Suprapubic skin (tissue), 4 donors: ENCODE measurements around the gene ATXN7L2. TPM values are rescaled to one million over a fixed set of nuclear protein-coding genes. Genes with fewer than 3 reads are reported as not detected.

ENCODE experiments used
- DNase-seq, 2 donors: peaks; one replicate each; pipeline ENCODE4 v3.0.0-alpha.2; 2019; ENCODE audit warnings: low spot score in 2 of 2
- H3K27ac ChIP-seq: fragments of 200-600 bp; sonication (generic); one replicate; pipeline ENCODE4 v1.5.1; 2019
- H3K27me3 ChIP-seq: fragments of 200-600 bp; sonication (generic); one replicate; pipeline ENCODE4 v1.5.1; 2019
- H3K36me3 ChIP-seq: fragments of 200-600 bp; sonication (generic); one replicate; pipeline ENCODE4 v1.5.1; 2019
- H3K4me1 ChIP-seq: fragments of 200-600 bp; sonication (generic); one replicate; pipeline ENCODE4 v1.5.1; 2019
- H3K4me3 ChIP-seq: fragments of 200-600 bp; sonication (generic); one replicate; pipeline ENCODE4 v1.5.1; 2019; ENCODE audit warnings: mild to moderate bottlenecking
- H3K9me3 ChIP-seq: fragments of 200-600 bp; sonication (generic); one replicate; pipeline ENCODE4 v1.5.1; 2019
- EP300 ChIP-seq: sonication (generic); formaldehyde crosslinking; IDR thresholded peaks from one replicate; pipeline ENCODE4 v1.6.1; 2017; ENCODE audit warnings: antibody characterized with exemption
- POLR2A ChIP-seq, 2 donors: fragments of 450-650 bp; IDR thresholded peaks; one replicate each; pipeline ENCODE4 v1.6.1; 2017; ENCODE audit warnings: antibody characterized with exemption in 2 of 2, mild to moderate bottlenecking in 2 of 2, moderate library complexity in 2 of 2
- POLR2AphosphoS5 ChIP-seq, 3 donors: sonication (generic); formaldehyde crosslinking; IDR thresholded peaks; one replicate each; pipeline ENCODE4 v1.6.1; 2017; ENCODE audit warnings: antibody characterized with exemption in 3 of 3
- WGBS: methylation state at CpG from one replicate; pipeline ENCODE4 v1.1.5; 2018; 5-methylcytosine and 5-hydroxymethylcytosine counted together
- total RNA-seq, 4 donors: library from RNA; depleted of rRNA; stranded (reverse); fragments of >200 nt; gene quantifications; one replicate each; pipeline ENCODE4 v1.1.0, GENCODE V29; 2016
- TF ChIP-seq, protein P1 (sequence below), 2 donors: fragments of 200-600 bp in 1 of 2; fragments of 450-650 bp in 1 of 2; sonication (generic) in 1 of 2; IDR thresholded peaks; one replicate each; pipeline ENCODE4 v1.5.1; 2016 to 2019; ENCODE audit warnings: antibody characterized with exemption in 2 of 2, mild to moderate bottlenecking in 1 of 2, moderate library complexity in 1 of 2

Gene ATXN7L2
- total RNA-seq, 4 donors from 2014 or later = 5.1 to 8.4 (median 7.2) TPM

DNA sequence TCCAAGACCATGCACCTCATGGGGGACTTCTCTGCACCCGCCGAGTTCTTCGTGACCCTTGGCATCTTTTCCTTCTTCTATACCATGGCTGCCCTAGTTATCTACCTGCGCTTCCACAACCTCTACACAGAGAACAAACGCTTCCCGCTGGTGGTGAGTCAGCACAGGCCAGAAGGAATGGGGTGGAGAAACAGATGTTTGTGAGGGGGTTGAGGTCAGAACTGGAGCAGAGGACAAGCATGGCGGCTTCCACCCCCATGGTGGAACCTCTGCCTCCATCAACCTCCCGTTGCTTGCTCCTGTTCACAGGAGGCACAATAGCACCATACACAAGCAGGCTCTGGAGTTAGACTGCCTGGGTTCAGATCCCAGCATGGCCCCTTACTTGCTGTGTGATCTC lies 6.9 kb upstream of the ATXN7L2 start:
- no peaks in the 10 kb centered on the region for H3K36me3 ChIP-seq
- no peak for TF ChIP-seq POLR2A (IDR thresholded peaks at IDR 0.05)
- no peak for TF ChIP-seq EP300
- no peak for TF ChIP-seq POLR2AphosphoS5 (IDR thresholded peaks at IDR 0.05)
- TF ChIP-seq, protein P1, sequence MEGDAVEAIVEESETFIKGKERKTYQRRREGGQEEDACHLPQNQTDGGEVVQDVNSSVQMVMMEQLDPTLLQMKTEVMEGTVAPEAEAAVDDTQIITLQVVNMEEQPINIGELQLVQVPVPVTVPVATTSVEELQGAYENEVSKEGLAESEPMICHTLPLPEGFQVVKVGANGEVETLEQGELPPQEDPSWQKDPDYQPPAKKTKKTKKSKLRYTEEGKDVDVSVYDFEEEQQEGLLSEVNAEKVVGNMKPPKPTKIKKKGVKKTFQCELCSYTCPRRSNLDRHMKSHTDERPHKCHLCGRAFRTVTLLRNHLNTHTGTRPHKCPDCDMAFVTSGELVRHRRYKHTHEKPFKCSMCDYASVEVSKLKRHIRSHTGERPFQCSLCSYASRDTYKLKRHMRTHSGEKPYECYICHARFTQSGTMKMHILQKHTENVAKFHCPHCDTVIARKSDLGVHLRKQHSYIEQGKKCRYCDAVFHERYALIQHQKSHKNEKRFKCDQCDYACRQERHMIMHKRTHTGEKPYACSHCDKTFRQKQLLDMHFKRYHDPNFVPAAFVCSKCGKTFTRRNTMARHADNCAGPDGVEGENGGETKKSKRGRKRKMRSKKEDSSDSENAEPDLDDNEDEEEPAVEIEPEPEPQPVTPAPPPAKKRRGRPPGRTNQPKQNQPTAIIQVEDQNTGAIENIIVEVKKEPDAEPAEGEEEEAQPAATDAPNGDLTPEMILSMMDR (IDR thresholded peaks at IDR 0.05) = no peak
- H3K4me3 ChIP-seq = no peak overlapping the region
- 89% methylated on average over 8 of the region's 8 CpGs for WGBS
- H3K27me3 ChIP-seq = peaks cover 17% of the 10 kb centered on the region
- no peaks in the 10 kb centered on the region for H3K4me1 ChIP-seq
- no peaks in the 10 kb centered on the region for H3K9me3 ChIP-seq
- no peak overlapping the region for H3K27ac ChIP-seq
- DNase-seq = no peak

DNA sequence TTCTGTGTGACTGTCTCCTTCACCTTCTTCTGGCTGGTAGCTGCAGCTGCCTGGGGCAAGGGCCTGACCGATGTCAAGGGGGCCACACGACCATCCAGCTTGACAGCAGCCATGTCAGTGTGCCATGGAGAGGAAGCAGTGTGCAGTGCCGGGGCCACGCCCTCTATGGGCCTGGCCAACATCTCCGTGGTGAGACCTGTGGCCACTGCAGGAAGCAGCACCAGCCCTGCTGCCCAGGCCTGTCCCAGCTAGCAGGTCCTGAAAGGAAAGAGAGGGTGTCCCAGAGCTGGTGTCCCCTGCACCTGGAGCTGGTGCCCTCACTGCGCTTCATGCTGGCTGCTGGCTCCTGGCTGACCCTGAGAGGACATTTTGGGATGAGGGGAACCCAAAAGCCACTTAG lies 5.9 kb upstream of the ATXN7L2 start:
- WGBS = 60% methylated on average over 3 of the region's 6 CpGs
- Histone ChIP-seq H3K4me3 (no peak overlapping the region), H3K27ac (no peak overlapping the region), H3K9me3 (no peaks in the 10 kb centered on the region), H3K36me3 (no peaks in the 10 kb centered on the region), H3K27me3 (peaks cover 15% of the 10 kb centered on the region), H3K4me1 (no peaks in the 10 kb centered on the region)
- DNase-seq = no peak
- TF ChIP-seq POLR2A (IDR thresholded peaks at IDR 0.05) = no peak
- TF ChIP-seq, protein P1 (IDR thresholded peaks at IDR 0.05) = no peak
- TF ChIP-seq POLR2AphosphoS5 (IDR thresholded peaks at IDR 0.05) = no peak
- TF ChIP-seq EP300 = no peak

DNA sequence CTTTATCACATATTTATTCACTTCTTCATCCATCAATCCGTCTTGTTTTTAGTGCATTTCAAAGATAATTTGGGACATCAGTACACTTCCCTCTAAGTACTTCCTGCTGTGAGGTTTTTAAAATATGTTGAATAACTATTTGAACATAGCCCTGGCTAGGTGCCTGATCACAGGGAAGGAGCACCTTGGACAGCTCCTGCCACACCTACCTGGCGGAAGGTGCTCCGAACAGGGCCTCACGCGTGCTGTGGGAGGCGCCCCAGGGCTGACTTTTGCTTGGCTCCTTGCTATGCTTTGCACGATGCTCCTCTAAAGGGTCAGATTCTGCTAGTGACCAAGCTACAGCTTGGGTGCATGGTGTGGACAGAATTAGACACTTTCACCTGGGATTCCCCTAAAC lies 4.9 kb upstream of the ATXN7L2 start:
- TF ChIP-seq POLR2A (IDR thresholded peaks at IDR 0.05) = no peak
- TF ChIP-seq EP300 = no peak
- TF ChIP-seq, protein P1 (IDR thresholded peaks at IDR 0.05) = no peak
- no peak for TF ChIP-seq POLR2AphosphoS5 (IDR thresholded peaks at IDR 0.05)

DNA sequence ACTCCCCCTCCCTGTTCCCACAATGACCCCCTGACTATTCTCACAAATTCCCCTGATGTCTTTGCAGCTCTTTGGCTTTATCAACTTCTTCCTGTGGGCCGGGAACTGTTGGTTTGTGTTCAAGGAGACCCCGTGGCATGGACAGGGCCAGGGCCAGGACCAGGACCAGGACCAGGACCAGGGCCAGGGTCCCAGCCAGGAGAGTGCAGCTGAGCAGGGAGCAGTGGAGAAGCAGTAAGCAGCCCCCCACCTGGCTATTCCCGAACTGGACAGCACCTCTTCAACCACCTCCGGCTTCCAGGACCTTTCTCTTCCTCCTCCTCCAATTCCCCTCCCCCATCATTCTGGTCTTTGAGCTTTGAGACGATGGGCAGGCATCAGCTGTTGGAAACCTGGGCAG lies 4.4 kb upstream of the ATXN7L2 start:
- 67% methylated on average over 5 of the region's 5 CpGs for WGBS
- TF ChIP-seq POLR2A (IDR thresholded peaks at IDR 0.05) = no peak
- no peak for TF ChIP-seq POLR2AphosphoS5 (IDR thresholded peaks at IDR 0.05)
- TF ChIP-seq, protein P1 (IDR thresholded peaks at IDR 0.05) = no peak
- no peak for TF ChIP-seq EP300

More for the DNA sequence above, 4.9 kb upstream of the ATXN7L2 start:
- WGBS = 12% methylated on average over 7 of the region's 7 CpGs
- Histone ChIP-seq H3K27ac (no peak overlapping the region), H3K36me3 (no peaks in the 10 kb centered on the region), H3K4me3 (no peak overlapping the region), H3K9me3 (no peaks in the 10 kb centered on the region), H3K27me3 (peaks cover 15% of the 10 kb centered on the region), H3K4me1 (peaks cover 6% of the 10 kb centered on the region)
- no peak for DNase-seq

DNA sequence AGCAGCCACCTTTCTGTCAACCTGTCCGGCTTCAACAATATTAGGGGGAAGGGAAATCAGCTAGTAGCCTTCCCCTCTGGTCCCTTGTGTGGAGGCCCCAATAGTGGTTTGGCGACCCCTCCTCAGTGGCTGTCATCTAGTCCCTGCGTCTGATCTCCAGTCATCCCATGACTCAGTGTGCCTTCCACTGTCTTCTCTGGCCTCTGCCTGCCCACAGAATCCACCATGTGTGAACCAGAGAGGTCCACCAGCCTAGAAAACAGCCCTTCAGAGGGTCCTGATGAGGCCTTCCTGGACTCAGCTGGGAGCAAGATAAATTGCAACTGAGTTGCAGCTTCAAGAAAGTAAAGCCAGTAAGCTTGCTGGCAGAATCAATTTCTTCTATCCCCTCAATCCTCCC lies 3.8 kb upstream of the ATXN7L2 start:
- H3K9me3 ChIP-seq = no peaks in the 10 kb centered on the region
- H3K4me3 ChIP-seq = no peak overlapping the region
- peaks cover 15% of the 10 kb centered on the region for H3K27me3 ChIP-seq
- H3K36me3 ChIP-seq = no peaks in the 10 kb centered on the region
- peaks cover 15% of the 10 kb centered on the region for H3K4me1 ChIP-seq
- H3K27ac ChIP-seq = no peak overlapping the region
- no peak for DNase-seq
- 89% methylated on average over 3 of the region's 3 CpGs for WGBS
- TF ChIP-seq, protein P1 (IDR thresholded peaks at IDR 0.05) = no peak
- TF ChIP-seq EP300 = no peak
- TF ChIP-seq POLR2A (IDR thresholded peaks at IDR 0.05) = no peak
- no peak for TF ChIP-seq POLR2AphosphoS5 (IDR thresholded peaks at IDR 0.05)

More for the DNA sequence above, 4.4 kb upstream of the ATXN7L2 start:
- Histone ChIP-seq H3K27ac (no peak overlapping the region), H3K4me1 (peaks cover 9% of the 10 kb centered on the region), H3K27me3 (peaks cover 15% of the 10 kb centered on the region), H3K4me3 (no peak overlapping the region), H3K9me3 (no peaks in the 10 kb centered on the region), H3K36me3 (no peaks in the 10 kb centered on the region)
- DNase-seq = no peak
